ENCODE data around the gene KMT2E.

DNA sequence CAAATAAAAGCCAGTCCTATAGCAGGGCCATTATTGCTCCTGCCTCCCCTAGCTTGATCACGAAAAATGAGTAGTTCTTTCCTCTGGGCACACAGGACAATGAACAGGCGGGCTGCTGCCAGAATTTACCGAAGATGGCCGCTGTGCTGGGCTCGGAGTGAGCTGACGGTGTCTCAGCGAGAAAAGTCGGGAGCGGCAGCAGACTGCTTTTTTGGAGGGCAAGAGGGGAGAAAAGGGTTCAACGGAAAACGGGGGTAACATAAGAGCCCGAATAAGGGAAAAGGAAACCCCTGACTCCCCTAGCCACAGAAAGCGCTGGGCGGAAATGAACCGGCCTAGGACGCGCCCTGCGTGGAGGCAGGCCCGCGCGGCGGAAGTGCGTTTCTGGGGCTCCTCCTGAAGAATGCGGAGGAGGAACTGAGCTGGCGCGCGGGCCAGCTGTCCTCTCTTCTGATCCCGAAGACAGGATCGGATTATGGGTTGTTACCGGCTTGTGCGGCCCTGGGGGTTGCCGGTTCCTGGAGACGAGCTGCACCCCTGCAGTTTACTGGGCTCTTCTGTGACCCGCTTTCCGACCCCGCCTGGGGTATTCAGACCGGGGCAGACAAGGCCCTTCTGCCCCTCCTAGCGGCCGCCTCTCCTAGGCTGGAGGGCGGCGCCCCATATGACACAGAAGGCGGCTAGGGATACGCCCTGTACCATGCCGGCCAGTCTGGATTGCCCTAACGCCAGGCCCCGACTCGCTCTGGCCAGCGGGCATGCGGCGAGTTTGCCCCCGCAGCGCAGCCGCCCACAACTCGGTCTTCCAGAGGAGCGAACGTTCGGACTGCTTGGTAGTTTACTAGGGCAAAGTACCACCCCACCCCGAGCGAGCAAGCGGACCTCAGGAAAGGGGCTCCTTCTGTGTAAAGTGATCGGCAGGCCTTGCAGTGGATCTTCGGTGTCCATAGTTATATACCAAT lies 30.1 kb upstream of the KMT2E start:
- TF ChIP-seq, protein P1, sequence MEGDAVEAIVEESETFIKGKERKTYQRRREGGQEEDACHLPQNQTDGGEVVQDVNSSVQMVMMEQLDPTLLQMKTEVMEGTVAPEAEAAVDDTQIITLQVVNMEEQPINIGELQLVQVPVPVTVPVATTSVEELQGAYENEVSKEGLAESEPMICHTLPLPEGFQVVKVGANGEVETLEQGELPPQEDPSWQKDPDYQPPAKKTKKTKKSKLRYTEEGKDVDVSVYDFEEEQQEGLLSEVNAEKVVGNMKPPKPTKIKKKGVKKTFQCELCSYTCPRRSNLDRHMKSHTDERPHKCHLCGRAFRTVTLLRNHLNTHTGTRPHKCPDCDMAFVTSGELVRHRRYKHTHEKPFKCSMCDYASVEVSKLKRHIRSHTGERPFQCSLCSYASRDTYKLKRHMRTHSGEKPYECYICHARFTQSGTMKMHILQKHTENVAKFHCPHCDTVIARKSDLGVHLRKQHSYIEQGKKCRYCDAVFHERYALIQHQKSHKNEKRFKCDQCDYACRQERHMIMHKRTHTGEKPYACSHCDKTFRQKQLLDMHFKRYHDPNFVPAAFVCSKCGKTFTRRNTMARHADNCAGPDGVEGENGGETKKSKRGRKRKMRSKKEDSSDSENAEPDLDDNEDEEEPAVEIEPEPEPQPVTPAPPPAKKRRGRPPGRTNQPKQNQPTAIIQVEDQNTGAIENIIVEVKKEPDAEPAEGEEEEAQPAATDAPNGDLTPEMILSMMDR (IDR thresholded peaks at IDR 0.05; ENCODE audit: insufficient read depth, low read depth, low read length) = no peak
- no peak for TF ChIP-seq EZH2 (IDR thresholded peaks at IDR 0.05; ENCODE audit: insufficient read depth, low read length)
